T-helper 2 cell treated with Interferon-gamma antibody and Interleukin-4, amounts not matched to agents 5 μg/mL and 100 μg/mL, for 36 hours (primary cell): Measurements from ENCODE around the gene NRARP.
"Not testable (repeated sequence)": the region's sequence is repeated elsewhere in the genome, so short reads cannot be mapped to it uniquely, and the experiment has no call there.

Source experiments
- DNase-seq: peaks from one replicate; pipeline ENCODE4 v3.0.0; 2021; ENCODE audit warnings: low spot score
- H3K27ac Mint-ChIP-seq: one replicate; pipeline ENCODE4 v1.8.0; 2021; ENCODE audit warnings: mild to moderate bottlenecking, mixed read lengths
- H3K27me3 Mint-ChIP-seq: one replicate; pipeline ENCODE4 v1.8.0; 2021; ENCODE audit warnings: low read depth, mixed read lengths
- H3K36me3 Mint-ChIP-seq: one replicate; pipeline ENCODE4 v1.8.0; 2021; ENCODE audit warnings: low read depth, mixed read lengths
- H3K4me1 Mint-ChIP-seq: one replicate; pipeline ENCODE4 v1.8.0; 2021; ENCODE audit warnings: low read depth, mixed read lengths
- H3K4me3 Mint-ChIP-seq: one replicate; pipeline ENCODE4 v1.8.0; 2022; ENCODE audit warnings: mild to moderate bottlenecking, moderate library complexity, mixed read lengths
- H3K9me3 Mint-ChIP-seq: one replicate; pipeline ENCODE4 v1.8.0; 2021; ENCODE audit warnings: mixed read lengths

NRARP gene

GRCh38 chr9:137329590-137329989 is 27.5 kb upstream of the NRARP start:
- not testable (repeated sequence) for H3K4me3 Mint-ChIP-seq, H3K27me3 Mint-ChIP-seq, H3K27ac Mint-ChIP-seq

DNA sequence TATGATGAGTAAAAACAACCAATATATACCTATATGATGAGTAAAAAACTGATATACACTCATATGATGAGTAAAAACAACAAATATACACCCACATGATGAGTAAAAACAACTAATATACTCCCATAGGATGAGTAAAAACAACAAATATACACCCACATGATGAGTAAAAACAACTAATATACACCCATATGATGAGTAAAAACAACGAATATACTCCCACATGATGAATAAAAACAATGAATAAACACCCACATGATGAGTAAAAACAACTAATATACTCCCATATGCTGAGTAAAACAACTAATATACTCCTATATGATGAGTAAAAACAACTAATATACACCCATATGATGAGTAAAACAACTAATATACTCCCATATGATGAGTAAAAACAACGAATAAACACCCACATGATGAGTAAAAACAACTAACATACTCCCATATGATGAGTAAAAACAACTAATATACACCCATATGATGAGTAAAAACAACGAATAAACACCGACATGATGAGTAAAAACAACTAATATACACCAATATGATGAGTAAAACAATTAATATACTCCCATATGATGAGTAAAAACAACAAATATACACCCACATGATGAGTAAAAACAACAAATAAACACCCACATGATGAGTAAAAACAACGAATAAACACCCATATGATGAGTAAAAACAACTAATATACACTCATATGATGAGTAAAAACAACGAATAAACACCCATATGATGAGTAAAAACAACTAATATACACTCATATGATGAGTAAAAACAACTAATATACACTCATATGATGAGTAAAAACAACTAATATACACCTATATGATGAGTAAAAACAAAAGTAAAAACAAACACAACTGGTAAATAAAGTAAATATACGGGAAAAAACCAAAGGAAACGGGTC is 25.8 kb upstream of the NRARP start:
- H3K4me1 Mint-ChIP-seq, H3K36me3 Mint-ChIP-seq, H3K27me3 Mint-ChIP-seq, H3K4me3 Mint-ChIP-seq, DNase-seq: not testable (repeated sequence)
- peak overlapping the region; percentile 26 for H3K27ac Mint-ChIP-seq
- peaks cover 22% of the 10 kb centered on the region for H3K9me3 Mint-ChIP-seq

More at GRCh38 chr9:137329590-137329989, 27.5 kb upstream of the NRARP start:
- not testable (repeated sequence) for DNase-seq, H3K4me1 Mint-ChIP-seq, H3K36me3 Mint-ChIP-seq
- peaks cover 22% of the 10 kb centered on the region for H3K9me3 Mint-ChIP-seq

DNA sequence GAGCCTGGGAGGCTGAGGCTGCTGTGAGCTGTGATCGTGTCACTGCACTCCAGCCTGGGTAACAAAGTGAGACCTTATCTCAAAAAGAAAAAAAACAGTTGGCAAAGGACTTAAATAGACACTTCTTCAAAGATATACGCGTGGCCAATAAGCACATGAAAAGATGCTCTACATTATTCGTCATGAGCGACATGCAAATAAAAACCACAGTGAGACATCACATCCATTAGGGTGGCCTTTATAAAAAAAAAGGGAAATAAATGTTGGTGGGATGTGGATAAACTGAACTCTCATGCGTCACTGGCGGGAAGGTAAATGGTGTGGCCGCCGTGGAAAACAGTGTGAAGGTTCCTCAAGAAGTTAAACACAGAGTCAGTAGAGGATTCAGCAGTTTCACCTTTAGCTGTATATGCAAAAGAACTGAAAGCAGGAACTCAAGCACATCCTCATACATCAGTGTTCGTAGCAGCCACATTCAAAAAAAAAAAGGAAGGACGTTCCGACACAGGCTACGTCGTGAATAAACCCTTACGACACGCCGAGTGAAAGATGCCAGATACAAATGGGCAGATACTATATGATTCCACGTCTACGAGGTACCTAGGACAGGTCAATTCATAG is 24.5 kb upstream of the NRARP start:
- Mint-ChIP-seq H3K27me3 (peaks cover 5% of the 10 kb centered on the region), H3K9me3 (peaks cover 22% of the 10 kb centered on the region), H3K4me1 (peaks cover 8% of the 10 kb centered on the region), H3K27ac (peak overlapping the region; percentile 80), H3K36me3 (peaks cover 1% of the 10 kb centered on the region), H3K4me3 (peak overlapping the region; percentile 72)
- no peak for DNase-seq

DNA sequence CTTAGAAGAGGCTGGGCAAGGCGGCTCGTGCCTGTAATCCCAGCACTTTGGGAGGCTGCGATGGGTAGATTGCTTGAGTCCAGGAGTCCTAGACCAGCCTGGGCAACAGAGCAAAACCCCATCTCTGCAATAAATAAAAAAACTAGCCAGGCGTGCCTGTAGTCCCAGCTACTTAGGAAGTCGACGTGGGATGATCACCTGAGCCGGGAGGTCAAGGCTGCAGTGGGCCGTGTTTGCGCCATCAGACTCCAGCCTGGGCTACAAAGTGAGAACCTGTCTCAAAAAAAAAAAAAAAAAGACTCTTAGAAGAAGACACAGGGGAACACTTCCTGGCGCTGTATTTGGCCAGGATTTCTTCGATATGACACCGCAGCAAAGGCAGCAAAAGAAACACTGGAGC is 23.7 kb upstream of the NRARP start:
- peaks cover 22% of the 10 kb centered on the region for H3K9me3 Mint-ChIP-seq
- H3K27me3 Mint-ChIP-seq = peaks cover 5% of the 10 kb centered on the region
- DNase-seq = no peak
- no peak overlapping the region for H3K27ac Mint-ChIP-seq
- H3K4me3 Mint-ChIP-seq = no peak overlapping the region
- peaks cover 1% of the 10 kb centered on the region for H3K36me3 Mint-ChIP-seq
- peaks cover 8% of the 10 kb centered on the region for H3K4me1 Mint-ChIP-seq

GRCh38 chr9:137325124-137325523 is 23.1 kb upstream of the NRARP start:
- peaks cover 1% of the 10 kb centered on the region for H3K36me3 Mint-ChIP-seq
- H3K9me3 Mint-ChIP-seq = peaks cover 15% of the 10 kb centered on the region
- H3K4me3 Mint-ChIP-seq = no peak overlapping the region
- H3K4me1 Mint-ChIP-seq = peaks cover 11% of the 10 kb centered on the region
- H3K27ac Mint-ChIP-seq = no peak overlapping the region
- no peak for DNase-seq
- peaks cover 5% of the 10 kb centered on the region for H3K27me3 Mint-ChIP-seq

GRCh38 chr9:137323531-137324331 is 21.7 kb upstream of the NRARP start:
- peaks cover 15% of the 10 kb centered on the region for H3K4me1 Mint-ChIP-seq
- DNase-seq = no peak
- H3K36me3 Mint-ChIP-seq = peaks cover 1% of the 10 kb centered on the region
- peaks cover 5% of the 10 kb centered on the region for H3K27me3 Mint-ChIP-seq
- H3K27ac Mint-ChIP-seq = no peak overlapping the region
- H3K4me3 Mint-ChIP-seq = no peak overlapping the region
- H3K9me3 Mint-ChIP-seq = peaks cover 13% of the 10 kb centered on the region

DNA sequence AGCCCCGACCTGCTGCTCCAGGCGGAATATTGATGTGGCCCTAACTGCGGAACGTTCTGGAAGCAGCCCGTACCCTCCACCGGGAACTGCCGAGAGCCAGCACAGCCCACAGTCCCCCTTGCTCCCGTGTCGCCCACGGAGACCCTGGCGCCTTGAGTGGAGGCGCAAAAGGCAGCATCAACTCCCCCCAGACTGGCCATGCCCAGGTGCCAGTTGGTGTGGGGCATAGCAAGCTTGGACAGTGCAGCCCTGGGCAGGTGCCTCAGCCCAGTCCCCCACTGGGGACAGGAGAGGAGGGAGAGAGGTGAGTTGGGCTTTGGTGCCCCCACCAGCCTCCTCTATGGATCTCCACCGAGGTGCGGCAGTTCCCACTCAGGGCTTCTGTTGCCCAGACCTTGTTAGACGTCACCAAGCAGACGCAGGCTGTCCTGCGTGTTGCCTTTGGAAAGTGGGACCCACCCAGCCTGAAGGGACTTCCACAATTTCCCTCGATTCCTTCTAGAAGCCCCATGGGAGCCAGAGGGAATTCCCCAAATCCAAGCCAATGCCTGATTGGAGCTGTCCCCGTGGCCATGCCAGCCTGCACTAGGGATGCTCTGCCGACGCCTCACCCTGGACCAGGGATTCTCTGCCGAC is 19.8 kb upstream of the NRARP start:
- Mint-ChIP-seq H3K36me3 (peaks cover 1% of the 10 kb centered on the region), H3K4me1 (peaks cover 12% of the 10 kb centered on the region), H3K27me3 (peaks cover 5% of the 10 kb centered on the region), H3K9me3 (peaks cover 4% of the 10 kb centered on the region), H3K27ac (no peak overlapping the region), H3K4me3 (no peak overlapping the region)
- DNase-seq = no peak

GRCh38 chr9:137320555-137321384 is 18.7 kb upstream of the NRARP start:
- H3K4me3 Mint-ChIP-seq = peak overlapping the region; percentile 54
- H3K27ac Mint-ChIP-seq = peak overlapping the region; percentile 73
- no peaks in the 10 kb centered on the region for H3K9me3 Mint-ChIP-seq
- peaks cover 9% of the 10 kb centered on the region for H3K4me1 Mint-ChIP-seq
- no peak for DNase-seq
- no peaks in the 10 kb centered on the region for H3K36me3 Mint-ChIP-seq
- H3K27me3 Mint-ChIP-seq = peaks cover 2% of the 10 kb centered on the region

DNA sequence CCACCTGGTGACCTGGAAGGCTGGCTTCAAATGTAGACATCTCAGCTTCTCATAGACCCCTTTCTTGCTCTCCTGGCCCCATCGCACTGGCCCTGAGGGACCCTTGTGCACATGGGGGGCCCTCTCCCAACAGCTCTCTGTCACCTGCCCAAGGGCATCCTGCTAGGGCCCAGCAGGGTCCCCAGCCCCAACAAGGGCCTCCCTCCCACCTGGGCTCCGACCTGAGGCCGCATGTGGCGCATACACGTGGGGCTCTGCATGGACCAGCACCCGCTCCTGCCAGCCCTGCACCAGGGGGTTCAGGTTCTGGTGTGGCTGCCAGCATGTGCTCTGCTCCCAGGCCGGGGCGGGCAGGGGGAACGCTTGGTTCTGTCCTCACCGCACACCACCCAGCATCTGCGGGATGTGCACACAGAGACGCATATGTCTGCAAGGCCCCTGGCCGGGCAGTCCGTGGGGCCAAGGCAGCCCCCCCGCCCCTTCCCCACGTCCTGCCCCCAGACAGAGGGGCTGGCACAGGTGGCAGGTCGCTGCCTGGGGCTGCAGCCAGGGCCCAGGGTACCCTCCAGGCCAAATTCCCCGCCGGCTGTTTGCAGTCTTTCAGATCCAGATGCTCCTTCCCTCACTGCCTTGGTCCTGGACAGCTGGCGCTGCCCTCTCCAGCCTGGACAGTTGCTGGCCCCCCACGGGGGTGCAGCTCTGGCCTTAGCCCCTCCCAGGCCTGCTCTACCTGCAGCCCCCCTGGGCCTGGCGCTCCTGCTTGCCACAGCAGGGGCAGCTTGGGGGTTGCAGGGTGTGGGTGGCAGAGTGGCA is 17.9 kb upstream of the NRARP start:
- Mint-ChIP-seq H3K27ac (no peak overlapping the region), H3K9me3 (no peaks in the 10 kb centered on the region), H3K4me1 (peaks cover 9% of the 10 kb centered on the region), H3K36me3 (no peaks in the 10 kb centered on the region), H3K4me3 (no peak overlapping the region), H3K27me3 (peaks cover 2% of the 10 kb centered on the region)
- DNase-seq = no peak

DNA sequence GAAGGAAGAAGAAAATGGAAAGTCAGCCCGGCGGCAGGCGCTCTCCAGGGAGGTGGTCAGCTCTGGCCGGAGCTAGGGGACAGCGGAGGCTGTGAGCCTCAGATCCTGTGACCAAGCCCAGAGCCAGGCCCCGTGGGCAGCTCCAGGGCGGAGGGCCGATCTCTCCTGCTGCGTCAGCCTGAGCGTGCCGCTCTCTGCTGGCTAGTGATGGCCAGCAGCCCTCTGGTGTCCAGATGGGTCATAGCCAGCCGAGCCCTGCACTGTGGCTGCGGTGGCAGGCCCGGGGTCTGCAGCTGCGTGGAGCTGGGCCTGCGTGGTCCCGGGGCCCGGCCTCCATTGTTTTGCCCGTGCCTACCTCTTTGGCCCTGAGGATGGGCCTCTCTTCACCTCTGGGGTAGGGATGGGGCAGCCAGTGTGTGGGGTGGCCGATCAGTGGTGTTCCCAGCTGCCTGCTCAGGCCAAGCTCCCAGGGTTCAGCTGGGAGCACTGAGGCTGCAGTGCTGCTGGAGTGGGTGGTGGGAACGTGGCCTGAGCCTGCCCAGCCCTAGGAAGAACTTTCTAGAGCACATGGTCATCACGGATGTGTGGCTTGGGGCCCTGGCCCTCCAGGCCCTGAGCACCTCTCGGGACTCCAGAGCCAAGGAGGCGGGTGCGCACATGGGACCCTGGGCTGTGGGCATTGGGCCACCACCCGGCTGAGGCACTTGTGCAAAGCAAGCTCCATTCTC is 17.1 kb upstream of the NRARP start:
- peaks cover 9% of the 10 kb centered on the region for H3K4me1 Mint-ChIP-seq
- H3K36me3 Mint-ChIP-seq = no peaks in the 10 kb centered on the region

GRCh38 chr9:137318602-137319001 is 16.5 kb upstream of the NRARP start:
- H3K27me3 Mint-ChIP-seq = peaks cover 2% of the 10 kb centered on the region
- peaks cover 9% of the 10 kb centered on the region for H3K4me1 Mint-ChIP-seq
- H3K36me3 Mint-ChIP-seq = no peaks in the 10 kb centered on the region
- DNase-seq = no peak
- no peaks in the 10 kb centered on the region for H3K9me3 Mint-ChIP-seq
- H3K4me3 Mint-ChIP-seq = no peak overlapping the region
- no peak overlapping the region for H3K27ac Mint-ChIP-seq

More for the DNA sequence above, 17.1 kb upstream of the NRARP start:
- H3K4me3 Mint-ChIP-seq = no peak overlapping the region
- no peak overlapping the region for H3K27ac Mint-ChIP-seq
- DNase-seq = no peak
- H3K27me3 Mint-ChIP-seq = peaks cover 2% of the 10 kb centered on the region
- no peaks in the 10 kb centered on the region for H3K9me3 Mint-ChIP-seq
